Jurkat, Clone E6-1 (cell line): ENCODE results near the gene HTR6. TPM values are rescaled to one million over a fixed set of nuclear protein-coding genes. Genes with fewer than 3 reads are reported as not detected.
"Not testable (repeated sequence)": the region's sequence is repeated elsewhere in the genome, so short reads cannot be mapped to it uniquely, and the experiment has no call there.

ENCODE experiments used
- DNase-seq: peaks from one replicate; pipeline ENCODE4 v3.0.0-alpha.2; 2011; ENCODE audit warnings: low read depth, low spot score
- H3K4me3 ChIP-seq: 2 replicates; pipeline ENCODE4 v1.5.1; 2011; ENCODE audit warnings: mild to moderate bottlenecking, low read length, control low read depth, moderate library complexity
- polyA plus RNA-seq: library from polyadenylated mRNA; unstranded; fragments of >200 nt; gene quantifications from one replicate; pipeline ENCODE4 v1.2.1, GENCODE V29; 2012; ENCODE audit warnings: missing spikeins; ENCODE audit not compliant: insufficient read length, insufficient read depth

HTR6 gene
- 0.73 TPM for polyA plus RNA-seq

DNA sequence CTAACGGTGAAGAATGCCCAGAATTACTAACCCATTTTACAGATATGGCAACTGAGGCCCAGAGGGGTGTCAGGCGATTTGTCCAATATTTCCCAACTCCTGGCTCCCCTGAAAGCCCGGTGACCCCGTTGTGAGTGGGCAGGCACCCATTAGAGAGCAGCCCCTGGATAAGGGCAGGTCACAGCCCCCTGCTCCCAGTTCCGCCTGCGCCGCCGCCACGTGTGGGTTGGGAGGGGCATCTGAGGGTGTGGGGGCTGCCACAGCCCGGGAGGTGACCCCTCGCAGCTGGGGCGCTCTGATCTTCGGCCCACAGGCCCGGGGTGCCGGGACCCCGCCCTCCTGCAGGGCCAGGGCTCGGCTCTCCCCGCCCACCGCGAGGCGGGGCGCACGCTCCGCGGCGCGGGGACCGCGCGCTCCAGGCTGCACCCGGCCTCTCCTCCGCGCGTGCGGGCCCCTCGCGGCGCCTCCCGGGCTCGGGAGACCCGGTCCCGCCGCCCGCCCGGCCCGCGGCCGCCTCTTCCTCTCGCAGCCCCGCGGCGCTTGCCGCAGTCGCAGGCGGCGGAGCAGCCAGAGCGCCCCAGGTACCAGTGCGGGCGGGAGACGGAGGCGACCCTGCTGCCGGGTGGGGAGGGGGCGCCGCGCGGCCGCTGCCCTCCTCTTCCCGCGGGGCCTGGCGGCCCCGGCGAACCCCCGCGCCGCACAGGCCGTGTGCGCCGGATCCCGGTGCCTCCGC lies at the start of gene HTR6:
HTR6 (plus strand) TSS at position 423 of the 733 bp plus-strand sequence. CDS start 879 bp downstream, outside the sequence.
- H3K4me3 ChIP-seq: peak within 1 kb of the TSS; percentile 16
- no peak for DNase-seq

DNA sequence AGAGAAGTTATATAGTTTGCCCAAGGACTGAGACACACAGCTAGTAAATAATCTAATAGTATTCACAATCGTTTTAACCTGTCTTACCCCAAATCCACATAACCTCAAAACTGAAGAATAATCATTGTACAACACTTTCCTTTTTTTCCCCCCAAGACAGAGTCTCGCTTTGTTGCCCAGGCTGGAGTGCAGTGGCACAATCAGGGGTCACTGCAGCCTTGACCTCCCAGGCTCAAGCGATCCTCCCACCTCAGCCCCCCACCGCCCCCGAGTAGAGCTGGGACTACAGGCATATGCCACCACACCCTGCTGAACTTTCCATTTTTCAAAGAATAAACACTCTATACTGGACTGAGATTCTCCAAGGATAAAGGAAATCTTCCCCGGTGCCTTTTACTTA lies 49.2 kb upstream of the HTR6 start:
- DNase-seq: no peak
- no peak overlapping the region for H3K4me3 ChIP-seq

DNA sequence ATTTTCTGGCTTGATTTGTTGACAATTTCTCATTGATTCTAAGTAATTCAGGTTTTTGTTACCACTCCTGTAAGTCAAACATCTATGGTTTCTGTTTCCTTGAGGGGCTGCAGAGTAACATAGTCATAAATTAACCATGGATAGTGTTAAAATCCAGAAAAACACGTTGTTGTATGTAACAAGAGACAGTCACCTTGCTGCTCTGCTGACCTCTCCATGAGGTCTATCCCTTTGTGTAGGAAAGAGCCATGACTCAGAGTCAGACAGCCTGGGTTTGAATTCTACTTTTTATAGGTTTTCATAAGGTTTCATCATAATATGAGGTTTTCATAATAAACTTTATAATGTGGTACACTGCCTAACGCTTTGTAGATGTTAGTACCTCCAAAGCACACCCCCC lies 48.2 kb upstream of the HTR6 start:
- DNase-seq: no peak
- no peak overlapping the region for H3K4me3 ChIP-seq

DNA sequence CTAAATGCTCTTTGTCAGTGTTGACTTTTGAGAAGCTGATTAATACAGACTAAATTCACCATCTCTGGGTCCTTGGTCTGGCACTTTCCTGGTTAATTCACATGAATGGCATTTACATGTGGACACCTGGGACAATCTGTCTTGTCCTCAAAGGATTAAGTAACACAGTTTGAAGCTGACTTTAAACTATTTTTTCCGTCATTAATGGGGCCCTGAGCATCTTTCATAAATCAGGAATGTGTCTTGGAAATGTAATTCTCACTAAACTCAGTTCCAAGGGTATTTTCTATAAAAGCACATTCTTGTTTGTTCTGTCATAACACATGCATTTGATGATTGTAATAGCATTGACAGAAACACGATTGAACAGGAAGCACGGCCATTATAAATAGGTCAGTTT lies 47.3 kb upstream of the HTR6 start:
- DNase-seq: no peak
- H3K4me3 ChIP-seq: no peak overlapping the region

DNA sequence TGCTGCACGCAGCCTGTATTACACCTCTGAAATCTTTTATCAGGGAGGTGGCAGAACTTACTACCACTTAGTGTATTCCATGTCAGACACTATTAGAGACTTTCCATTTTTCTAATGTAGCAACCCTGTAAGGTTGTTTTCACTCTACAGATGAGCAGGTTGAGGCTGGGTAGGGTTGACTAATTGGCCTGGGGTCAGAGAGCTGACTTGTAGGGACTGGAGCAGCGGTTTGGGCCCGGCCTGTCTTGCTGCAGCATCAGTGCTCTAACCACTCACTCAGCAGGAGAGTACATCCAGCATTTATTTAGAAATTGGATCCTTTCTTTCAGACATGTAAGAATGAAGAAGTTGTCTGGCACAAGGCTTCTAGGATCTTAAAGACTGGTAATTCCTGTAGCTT lies 46.2 kb upstream of the HTR6 start:
- no peak for DNase-seq

DNA sequence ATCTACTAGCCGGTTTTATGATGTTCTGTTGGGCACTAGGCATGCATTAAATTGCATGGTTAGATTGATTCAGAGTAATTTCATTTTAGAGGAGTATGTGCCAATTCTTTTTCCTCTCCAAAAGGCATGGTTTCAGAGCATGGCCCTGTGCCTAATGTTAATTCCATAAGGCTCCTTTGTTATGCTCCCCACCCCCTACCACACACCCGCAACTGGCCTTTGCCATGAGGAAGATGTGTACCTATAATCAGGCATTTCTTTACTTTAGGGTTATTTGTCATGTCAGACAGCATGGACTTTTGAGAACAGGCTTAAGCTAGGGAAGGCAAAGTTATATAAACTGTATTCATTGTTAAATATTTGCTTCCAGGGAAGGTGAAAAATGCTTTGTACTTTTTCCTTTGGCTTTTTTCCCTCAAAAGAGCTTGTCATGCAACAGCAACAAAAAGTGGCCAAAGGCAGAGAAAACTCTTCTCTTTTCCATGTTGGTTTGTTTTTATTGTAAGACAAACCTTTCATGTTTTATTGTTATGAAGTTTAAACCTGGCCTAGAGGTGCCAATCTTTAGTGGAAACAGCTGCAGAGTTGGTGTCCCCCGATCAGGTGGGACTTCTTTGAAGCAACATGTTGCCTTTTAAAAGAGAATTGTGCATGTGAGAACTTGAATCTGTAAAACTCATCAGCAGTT lies 44.8 kb upstream of the HTR6 start:
- no peak for DNase-seq
- no peak overlapping the region for H3K4me3 ChIP-seq

More for the DNA sequence above, 46.2 kb upstream of the HTR6 start:
- H3K4me3 ChIP-seq: no peak overlapping the region

DNA sequence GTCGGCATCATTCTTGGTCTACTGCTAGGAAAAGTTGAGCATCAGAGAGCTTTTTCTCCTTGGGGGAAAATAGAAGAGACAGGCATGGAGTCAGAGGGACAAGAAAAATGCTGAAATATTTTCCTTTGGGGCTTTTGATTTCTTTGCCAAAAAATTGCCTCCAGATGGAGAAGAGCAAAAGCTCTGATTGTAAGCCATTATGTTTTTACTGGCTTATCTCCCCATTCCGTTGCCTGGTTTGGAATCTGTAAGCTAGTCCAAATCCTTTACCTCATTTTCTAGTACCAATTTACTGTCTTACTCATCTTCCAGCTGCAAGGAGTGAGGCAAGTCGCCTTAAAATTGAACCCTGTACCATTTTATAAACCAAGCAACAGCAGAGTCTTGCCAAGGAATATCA lies 43.9 kb upstream of the HTR6 start:
- DNase-seq: no peak
- H3K4me3 ChIP-seq: no peak overlapping the region

DNA sequence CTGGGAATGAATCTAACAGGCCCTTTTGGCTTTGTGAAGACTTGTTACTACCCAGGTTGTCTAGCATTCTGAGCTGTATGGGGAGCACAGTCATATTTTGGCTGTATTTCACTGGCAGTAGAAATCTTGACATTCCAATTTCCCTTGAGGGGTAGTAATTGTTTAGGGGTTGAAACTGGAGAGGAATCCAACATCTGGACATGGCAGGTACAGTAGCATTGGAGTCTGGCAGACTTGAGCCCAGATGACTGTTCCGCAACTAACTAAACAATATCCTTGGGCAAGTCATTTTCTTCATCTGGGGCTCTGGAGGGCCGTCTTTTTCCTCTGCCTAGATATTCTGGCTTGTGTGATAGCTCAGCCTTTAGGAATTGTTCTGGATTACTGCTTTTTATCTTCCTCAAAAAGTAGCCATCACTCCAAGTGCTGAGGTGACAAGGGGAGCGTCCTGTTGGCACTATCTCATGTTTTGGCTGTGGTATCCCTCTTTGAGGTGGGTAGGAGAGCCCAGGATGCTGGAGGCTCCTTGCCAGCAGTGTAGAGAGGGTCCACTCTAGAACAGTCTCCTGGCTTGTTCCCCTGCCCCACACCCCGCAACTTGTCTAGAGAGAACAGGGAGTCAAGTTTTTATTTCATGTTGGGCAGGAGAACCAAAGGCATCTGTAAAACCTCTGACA lies 43.3 kb upstream of the HTR6 start:
- H3K4me3 ChIP-seq: no peak overlapping the region
- DNase-seq: no peak

DNA sequence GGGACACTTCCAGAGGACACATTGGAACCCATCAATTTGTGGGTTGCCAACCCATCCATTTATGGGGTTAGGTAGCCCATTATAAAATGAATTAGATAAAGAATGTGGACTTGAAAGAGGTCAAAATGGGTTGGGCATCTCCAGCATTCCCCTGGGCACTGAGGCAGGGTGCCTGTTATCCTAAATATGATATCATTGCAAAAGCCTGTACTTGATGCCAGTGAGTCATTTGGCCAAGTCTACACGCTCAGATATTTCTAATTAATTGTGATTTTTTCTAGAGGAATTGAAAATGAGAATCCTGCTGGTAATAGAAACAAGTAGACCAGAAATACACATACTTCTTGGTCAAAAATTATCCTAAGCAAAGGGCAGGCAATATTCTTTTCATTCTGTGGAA lies 42.5 kb upstream of the HTR6 start:
- no peak for DNase-seq
- no peak overlapping the region for H3K4me3 ChIP-seq

DNA sequence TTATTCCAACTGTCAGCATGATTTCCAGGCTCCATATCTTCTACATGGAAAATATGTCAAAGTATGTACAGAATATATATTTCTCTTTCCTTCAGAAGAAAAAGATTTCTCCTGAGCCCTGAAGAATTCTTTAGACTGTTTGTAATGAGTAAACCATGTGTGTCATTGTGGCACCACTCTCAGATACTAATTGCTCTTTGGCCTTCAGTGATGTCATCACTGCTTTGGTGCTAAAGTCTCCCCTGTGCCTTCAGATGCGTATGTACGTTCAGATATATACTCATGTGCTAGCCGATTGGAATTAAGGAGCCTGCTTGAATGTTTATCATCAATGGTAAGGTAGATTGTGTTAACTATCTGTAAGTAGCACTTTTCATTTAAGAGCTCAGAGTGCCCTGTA lies 41.2 kb upstream of the HTR6 start:
- DNase-seq: no peak
- no peak overlapping the region for H3K4me3 ChIP-seq

DNA sequence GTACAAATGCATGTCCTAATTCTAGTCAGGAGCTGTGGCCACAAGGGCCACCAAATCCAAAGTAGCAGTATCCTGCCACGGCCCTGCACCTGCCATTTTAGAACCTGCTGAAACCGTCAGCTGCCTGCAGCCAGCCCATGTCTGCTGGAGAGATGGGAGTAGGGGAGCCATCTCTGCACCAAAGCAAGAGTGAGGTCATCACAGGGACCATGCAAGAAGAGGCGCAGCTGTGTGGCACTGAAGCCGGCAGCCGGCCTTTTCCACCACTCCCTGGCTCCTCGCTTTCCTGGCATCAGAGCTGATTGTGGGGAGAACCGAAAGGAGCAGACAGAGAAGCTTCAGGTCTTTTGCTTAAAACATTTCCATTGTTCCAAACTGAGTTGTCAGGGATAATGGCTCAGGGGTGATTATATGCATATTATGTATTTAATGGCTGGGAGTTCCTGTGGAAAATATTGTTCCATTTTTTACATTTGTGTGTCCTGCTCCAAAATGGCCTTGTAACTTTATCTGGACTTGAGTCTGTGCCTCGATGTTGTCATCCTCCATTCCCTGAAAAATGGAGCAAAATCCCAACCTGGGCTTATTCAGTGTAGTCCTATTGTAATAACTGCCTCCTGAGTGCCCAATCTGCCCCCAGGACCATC lies 39.3 kb upstream of the HTR6 start:
- DNase-seq: no peak
- no peak overlapping the region for H3K4me3 ChIP-seq

DNA sequence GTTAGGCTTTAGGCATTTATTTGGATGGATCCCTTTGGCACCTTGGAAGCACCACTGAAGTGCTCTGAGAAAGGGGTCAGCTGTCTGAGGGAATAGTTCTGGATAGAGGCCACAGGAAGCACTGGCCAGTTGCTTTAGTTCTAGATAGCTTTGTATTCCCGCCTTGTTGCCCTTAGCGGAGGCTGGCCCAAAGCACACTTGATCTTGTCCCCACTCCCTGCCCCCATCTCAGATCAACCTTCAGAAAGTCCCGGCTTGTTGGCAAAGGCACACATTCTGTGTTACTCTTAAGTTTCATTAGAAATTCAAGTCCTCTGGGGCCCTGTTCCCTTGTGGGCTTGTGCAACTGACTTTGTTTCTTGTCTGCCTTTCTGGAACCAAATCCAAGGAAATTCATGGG lies 35.8 kb upstream of the HTR6 start:
- no peak for DNase-seq
- H3K4me3 ChIP-seq: no peak overlapping the region

DNA sequence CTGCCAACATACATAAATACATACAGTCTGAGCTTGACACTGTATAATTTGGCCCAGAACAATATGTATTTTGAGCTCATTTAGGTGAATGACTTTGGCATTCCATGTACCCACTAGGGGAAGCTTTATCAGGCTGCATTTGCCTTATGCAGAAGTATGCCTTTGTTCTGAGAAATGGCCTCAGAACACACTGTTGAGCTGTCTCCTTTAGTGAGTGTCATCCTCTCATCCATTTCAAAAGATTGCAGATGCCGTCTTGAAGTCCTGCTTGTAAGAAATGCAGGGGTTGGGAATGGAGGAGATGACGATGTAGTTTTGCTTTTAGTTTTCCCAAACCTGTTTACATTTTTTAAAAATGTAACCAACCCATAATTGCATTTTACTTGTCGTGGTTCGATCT lies 35.3 kb upstream of the HTR6 start:
- no peak overlapping the region for H3K4me3 ChIP-seq
- DNase-seq: no peak

DNA sequence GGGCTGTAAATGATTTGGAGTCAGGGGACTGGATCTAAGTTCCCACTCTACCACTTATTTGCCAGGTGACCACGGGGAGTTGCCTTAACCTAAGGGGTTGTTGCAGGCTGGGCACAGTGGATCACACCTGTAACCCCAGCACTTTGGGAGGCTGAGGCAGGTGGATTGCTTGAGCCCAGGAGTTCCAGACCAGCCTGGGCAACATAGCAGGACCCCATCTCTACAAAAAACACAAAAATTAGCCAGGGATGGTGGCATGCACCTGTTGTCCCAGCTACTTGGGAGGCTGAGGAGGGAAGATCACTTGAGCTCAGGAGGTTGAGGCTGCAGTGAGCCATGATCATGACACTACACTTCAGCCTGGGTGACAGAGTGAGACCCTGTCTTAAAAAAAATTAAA lies 34.5 kb upstream of the HTR6 start:
- not testable (repeated sequence) for H3K4me3 ChIP-seq, DNase-seq

DNA sequence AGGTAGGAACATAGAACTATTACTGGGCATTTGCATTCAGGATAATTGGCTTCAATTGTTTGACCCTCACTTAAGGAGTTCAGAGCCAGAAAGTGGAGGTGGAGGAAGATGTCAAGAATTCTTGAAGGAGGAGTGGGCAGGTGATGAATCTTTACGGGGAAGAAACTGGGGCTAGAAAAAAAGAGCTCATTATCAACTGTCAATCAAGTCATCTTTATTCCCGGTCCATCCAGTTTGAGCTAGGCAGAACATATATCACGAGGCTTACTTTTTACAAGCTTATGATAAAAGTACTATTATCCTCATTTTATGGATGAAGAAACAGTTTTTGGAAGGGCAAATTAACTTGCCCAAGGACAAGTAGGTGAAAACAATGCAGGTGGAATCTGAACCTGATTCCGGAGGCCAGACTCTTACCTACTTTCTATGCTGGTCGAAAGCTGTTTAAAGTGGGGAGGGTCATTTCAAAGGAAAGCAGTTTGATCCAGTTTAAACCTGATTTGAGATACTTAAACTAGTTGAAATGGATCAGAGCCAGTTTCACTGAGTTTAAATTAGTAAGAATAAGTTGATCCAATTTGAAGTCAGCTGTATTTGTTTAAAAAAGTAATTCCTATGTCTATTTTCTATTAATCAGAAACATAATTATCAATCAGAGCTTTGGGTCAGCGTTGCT lies 33.8 kb upstream of the HTR6 start:
- H3K4me3 ChIP-seq: no peak overlapping the region
- no peak for DNase-seq

DNA sequence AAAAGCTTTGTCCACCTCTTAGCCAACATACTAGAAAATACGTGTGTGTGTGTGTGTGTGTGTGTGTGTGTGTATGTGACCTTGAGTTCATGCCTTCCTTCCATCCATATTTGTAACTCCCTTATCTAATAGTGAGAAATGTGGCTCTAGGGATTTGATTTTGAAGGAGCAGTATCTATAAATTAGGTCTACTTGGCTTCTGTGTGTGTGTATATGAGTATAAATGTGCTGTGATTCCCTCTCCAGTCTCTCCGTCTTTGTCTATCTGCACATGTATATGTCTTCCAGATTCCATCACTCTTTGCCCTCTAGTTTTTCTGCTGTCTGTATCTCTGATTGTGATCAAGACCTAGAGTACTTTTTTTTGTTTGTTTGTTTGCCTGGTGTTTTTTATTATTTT lies 32.5 kb upstream of the HTR6 start:
- no peak for DNase-seq
- H3K4me3 ChIP-seq: no peak overlapping the region

DNA sequence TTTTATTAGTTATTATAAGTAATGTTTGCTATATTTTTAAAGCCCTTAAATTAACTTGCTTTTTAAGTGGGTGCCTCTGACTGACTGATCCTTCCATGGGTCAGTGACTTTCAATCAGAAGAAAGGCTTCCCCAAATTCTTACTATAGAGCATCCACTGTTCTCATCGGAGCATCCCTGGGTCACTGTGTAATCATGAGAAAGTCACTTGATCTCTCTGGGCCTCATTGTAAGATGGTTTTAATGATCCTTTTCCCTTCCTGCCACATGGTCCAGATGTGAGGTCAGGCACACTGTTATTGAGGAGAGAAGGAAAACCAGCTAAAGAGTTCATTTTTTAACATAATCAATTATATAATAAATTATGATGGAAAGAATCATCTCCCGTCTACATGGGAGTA lies 31.6 kb upstream of the HTR6 start:
- no peak overlapping the region for H3K4me3 ChIP-seq
- no peak for DNase-seq

DNA sequence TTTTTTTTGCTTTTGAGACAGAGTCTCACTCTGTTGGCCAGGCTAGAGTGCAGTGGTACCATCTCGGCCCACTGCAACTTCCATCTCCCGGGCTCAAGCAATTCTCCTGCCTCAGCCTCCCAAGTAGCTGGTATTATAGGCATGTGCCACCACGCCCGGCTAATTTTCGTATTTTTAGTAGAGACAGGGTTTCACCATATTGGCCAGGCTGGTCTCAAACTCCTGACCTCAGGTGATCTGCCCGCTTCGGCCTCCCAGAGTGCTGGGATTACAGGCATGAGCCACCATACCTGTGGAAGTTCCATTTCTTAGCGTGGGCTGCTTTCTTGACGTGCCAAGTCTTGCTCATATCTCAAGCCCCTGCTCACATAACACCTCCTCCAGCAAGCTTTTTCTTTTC lies 29.6 kb upstream of the HTR6 start:
- H3K4me3 ChIP-seq, DNase-seq: not testable (repeated sequence)

DNA sequence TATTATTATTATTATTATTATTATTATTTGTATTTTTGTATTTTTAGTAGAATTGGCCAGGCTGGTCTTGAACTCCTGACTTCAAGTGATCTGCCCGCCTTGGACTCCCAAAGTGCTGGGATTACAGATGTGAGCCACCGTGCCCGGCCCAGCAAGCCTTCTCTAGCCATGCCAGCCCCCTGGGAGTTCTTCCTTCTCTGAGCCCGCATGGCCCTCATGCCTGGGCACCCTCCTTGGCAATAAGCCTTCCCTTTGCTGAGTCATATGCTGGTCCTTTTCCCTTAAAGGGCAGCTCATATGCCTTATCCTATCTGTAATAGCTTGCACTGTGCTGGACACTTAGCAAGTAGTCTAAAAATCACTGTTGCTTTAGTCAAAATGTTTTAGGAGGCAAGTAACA lies 29.0 kb upstream of the HTR6 start:
- no peak for DNase-seq
- no peak overlapping the region for H3K4me3 ChIP-seq
